ENCODE measurements around the gene PICALM.
A peak's percentile ranks its signal among the peaks of the same experiment; 100 is the strongest.

The PICALM gene

GRCh38 chr11:86073948-86074347, 5.1 kb upstream of the PICALM start:
- DNase-seq: no peak

GRCh38 chr11:86072211-86072610, 3.3 kb upstream of the PICALM start:
- DNase-seq: no peak

- no peak for DNase-seq
These were observed 1.5 kb upstream of the PICALM start for GRCh38 chr11:86070142-86071056.

DNA sequence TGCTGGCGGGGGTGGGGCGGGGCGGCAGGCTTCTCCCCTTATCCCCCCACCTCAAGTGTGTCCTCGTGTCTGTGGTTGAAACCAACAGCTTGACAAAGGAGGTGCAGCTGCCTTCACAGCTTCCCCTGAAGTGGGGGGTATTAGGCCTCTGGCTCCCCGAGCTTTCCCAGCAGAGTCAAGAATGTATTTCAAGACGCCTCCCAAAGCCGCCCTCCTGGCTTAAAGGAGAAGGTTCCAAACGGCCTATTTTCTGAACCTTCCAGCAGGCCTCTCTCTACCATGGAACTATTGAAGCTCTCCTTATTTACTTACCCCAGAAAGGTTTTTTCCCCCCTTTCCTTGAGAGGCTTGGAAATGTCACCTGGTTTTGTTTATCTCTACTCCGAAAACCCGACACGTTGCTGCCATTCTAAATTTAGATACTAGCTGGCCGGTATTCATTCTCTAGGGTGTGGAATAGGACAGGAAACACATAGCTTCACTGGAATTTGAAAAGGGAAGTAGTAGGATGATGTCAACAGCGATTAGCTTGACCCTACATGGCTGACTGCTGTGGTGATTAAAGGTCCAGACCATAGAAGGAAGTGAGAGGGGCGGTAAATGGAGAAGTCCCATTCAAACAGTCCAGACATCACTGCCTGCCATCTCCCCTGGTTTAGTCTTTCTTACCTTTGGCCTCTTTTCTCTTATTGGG, 671 bp upstream of the PICALM start:
- peak; percentile 52 for DNase-seq

- DNase-seq: peak; percentile 30
These were observed 579 bp downstream of the PICALM start for GRCh38 chr11:86068138-86068871.

DNA sequence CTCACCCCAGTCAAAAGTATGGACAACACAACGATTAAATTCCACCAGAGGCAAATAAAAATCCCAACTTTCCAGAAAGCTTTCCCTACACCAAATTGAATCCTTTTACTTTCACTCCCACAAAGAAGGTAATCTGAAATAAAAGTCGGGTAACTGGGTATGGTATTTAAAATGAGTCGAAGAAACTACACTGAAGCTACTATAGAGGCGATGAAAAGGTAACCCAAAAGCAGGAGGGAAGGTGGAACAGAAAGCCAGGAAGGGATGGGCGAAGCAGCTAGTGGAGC, 1.1 kb downstream of the PICALM start:
- no peak for DNase-seq

GRCh38 chr11:86067009-86067850, 1.7 kb downstream of the PICALM start:
- DNase-seq: no peak

DNA sequence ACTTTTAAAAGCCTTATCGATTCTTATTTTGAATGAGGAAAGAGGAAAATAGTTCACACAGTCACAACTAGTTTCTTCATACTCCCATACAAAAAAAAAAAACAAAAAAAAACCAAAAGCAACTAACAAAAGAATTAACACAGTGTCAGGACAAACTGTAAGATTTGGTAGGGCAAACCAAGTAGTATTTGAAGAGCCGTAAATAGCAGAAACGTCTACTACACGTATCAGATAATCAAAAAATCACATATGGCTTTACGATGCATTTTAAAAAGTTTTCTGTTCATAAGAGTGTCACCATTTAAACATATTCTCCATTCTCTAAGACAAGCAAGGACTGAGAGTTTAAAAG, 2.3 kb downstream of the PICALM start:
- DNase-seq: no peak

DNA sequence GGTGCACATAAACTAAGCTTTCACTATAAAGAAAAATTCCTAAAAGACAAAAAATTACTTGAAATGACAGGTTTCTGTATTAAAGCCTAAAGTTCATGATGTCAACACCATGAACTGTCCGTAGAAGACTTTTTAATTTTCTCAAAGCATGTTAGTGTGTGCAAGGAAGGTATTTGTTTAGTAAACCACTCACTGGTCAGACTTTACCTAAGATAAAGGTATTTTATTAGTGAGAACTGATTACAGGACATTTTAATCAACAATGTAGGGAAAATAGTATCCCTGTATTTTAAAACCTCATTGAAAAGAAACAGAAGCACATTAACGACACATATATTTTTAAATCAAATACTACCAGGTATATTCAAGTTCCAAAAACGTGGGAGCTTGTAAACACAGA, 2.9 kb downstream of the PICALM start:
- no peak for DNase-seq

GRCh38 chr11:86064220-86064803, 4.6 kb downstream of the PICALM start:
- no peak for DNase-seq

DNA sequence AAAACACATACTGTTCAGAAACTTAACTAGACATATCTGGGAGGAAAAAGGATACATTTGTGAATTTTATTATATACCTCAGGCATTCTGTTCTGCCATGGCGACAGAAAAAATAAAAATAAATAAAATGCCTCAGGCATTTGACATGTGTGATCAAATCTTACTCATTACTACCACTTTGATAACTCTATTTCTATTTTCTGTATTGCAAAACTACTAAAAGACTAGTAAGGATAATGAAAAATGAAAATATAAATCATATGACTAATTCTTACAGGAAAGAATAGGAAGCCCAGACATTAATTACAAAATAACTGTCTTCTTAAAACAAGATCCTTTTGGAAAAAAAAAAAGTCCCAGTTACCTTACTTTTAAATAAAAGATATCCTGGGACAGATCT, 5.3 kb downstream of the PICALM start:
- DNase-seq: no peak

GRCh38 chr11:86062719-86063118, 6.2 kb downstream of the PICALM start:
- DNase-seq: no peak

DNA sequence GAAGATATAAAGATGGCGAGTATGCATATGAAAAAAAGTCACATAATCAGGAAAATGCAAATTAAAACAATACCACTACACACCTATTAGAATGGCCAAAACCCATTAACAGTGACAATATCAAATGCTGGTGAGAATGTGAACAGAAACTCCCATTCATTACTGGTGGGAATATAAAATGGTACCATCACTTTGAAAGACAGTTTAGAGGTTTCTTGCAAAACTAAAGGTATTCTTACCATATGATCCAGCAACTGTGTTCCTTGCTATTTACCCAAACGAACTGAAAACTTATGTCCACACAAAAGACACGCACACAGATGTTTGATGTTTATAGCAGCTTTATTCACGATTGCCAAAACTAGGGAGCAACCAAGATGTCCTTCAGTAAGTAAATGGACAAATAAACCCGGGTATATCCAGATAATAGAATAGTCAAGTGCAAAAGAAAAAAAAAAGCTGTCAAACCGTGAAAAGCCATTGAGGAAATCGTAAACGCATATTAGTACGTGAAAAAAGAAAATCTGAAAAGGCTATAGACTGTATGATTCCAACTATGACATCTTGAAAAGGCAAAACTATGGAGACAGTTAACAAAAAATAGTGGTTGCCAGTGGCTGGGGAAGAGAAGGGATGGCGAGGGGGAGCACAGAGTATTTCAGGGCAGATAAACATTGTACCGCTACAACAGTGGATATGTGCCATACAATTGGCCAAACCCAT, 7.2 kb downstream of the PICALM start:
- no peak for DNase-seq

DNA sequence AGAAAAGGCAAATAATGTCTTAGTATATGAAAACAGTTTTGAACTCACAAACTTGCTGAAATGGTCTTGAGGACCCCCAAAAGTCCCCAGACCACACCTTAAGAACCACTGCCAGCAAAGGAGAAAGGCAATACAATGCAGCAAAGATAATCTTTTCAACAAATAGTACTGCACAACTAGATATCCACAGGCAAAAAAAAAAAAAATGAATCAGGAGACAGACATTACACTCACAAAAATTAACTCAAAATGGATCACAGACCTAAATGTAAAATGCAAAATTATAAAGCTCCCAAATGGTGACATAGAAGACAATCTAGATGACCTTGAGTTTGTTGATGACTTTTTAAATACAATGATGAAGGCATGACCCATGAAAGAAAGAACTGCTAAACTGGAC, 8.3 kb downstream of the PICALM start:
- DNase-seq: no peak

DNA sequence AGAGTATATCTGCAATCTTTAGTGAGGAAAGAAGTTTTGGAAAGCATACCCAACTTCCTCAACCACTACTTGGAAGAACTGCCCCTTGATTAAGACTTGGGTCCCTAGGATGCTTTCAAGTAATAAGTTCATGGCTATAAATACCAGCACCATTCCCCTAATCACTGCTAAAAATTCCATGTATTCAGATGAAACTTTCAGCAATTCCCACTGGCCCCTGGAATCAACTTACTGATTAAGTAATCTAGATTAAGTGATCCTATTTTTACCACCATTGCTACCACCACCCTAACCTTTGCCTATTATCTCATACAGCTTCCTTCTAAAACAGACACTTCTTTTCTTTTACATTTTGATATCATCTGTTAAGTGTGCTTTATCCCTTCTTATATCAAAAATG, 10.5 kb downstream of the PICALM start:
- no peak for DNase-seq

DNA sequence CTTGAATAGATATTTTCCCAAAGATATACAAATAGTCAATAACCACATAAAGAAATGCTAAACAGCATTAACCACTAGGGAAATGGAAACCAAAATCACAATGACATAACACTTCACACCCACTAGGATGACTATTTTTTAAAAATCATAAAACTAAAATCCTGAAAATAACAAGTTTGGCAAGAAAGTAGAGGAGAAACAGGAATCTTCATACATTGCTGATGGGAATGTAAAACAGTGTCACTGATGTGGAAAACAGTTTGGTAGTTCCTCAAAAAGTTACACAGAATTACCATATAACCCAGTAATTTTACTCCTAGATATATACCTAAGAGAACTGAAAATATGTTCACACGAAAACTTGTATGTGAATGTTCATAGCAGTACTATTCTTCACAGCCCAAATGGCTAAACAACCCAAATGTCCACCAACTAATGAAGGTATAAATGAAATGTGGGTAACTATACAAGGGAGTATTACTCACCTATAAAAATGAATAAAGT, 12.5 kb downstream of the PICALM start:
- DNase-seq: no peak

- DNase-seq: no peak
These were observed 15.9 kb downstream of the PICALM start for GRCh38 chr11:86052693-86053641.

DNA sequence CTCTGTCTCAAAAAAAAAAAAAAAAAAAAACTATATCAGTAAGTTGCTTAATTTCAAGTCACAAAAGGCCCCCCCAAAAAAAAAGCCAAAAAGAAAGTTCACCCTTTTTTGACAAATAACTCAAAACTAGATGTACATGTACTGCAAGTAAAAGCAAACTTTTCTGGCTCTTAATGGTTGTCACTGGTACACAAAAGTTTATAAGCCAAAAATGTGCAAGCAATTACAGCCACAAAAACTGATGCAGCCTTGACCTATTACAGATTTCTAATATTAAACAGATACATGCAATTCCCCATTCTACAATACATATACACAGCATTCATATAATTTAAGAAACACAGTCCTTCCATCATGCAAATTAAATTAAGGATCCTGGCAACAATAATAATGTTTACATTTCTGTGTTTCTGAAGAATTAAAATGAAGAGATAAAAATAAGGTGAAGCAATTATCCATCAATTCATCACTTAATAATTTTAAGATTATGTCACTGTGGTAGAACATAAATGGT, 18.6 kb downstream of the PICALM start:
- no peak for DNase-seq

- peak; percentile 12 for DNase-seq
These were observed 21.5 kb downstream of the PICALM start for GRCh38 chr11:86047275-86047991.

GRCh38 chr11:86046116-86046515, 22.8 kb downstream of the PICALM start:
- no peak for DNase-seq

Data from CD4-positive, alpha-beta T cell treated with Interferon gamma for 1 hour (primary cell).